ENCODE data around the gene ADARB2. TPM values are rescaled to one million over a fixed set of nuclear protein-coding genes. Genes with fewer than 3 reads are reported as not detected.

ADARB2 gene
- total RNA-seq, 1 donor from 2014 or later, result not detected

DNA sequence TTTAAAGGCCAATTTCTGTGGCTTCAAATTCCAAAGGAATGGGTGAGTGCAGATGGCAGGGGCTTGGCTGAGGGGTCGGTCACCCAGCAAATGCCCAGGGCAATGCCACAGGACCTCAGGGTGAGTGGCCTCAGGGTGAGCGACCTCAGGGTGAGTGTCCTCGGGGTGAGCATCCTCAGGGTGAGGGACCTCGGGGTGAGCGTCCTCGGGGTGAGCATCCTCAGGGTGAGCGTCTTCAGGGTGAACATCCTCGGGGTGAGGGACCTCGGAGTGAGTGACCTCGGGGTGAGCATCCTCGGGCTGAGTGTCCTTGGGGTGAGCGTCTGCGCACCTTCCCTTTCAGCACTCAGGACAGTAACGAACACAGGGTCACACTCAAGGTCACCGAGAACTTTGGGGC is 59.2 kb downstream of the ADARB2 start:
- H3K4me3 ChIP-seq, result no peak overlapping the region
- no peaks in the 10 kb centered on the region for H3K36me3 ChIP-seq
- no peaks in the 10 kb centered on the region for H3K27me3 ChIP-seq
- TF ChIP-seq, protein P1, sequence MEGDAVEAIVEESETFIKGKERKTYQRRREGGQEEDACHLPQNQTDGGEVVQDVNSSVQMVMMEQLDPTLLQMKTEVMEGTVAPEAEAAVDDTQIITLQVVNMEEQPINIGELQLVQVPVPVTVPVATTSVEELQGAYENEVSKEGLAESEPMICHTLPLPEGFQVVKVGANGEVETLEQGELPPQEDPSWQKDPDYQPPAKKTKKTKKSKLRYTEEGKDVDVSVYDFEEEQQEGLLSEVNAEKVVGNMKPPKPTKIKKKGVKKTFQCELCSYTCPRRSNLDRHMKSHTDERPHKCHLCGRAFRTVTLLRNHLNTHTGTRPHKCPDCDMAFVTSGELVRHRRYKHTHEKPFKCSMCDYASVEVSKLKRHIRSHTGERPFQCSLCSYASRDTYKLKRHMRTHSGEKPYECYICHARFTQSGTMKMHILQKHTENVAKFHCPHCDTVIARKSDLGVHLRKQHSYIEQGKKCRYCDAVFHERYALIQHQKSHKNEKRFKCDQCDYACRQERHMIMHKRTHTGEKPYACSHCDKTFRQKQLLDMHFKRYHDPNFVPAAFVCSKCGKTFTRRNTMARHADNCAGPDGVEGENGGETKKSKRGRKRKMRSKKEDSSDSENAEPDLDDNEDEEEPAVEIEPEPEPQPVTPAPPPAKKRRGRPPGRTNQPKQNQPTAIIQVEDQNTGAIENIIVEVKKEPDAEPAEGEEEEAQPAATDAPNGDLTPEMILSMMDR (IDR thresholded peaks at IDR 0.05), result no peak
- H3K4me1 ChIP-seq, result no peaks in the 10 kb centered on the region
- no peak for DNase-seq (ENCODE audit: low spot score in 2 of 2)
- no peak overlapping the region for H3K27ac ChIP-seq
- no peaks in the 10 kb centered on the region for H3K9me3 ChIP-seq
- intact Hi-C loops (cut with DNase I), result no loop called here

GRCh38 chr10:1677307-1677939 is 59.9 kb downstream of the ADARB2 start:
- intact Hi-C loops (cut with DNase I), result no loop called here
- TF ChIP-seq, protein P1 (IDR thresholded peaks at IDR 0.05), result no peak
- Histone ChIP-seq H3K4me1 (no peaks in the 10 kb centered on the region), H3K36me3 (no peaks in the 10 kb centered on the region), H3K27me3 (no peaks in the 10 kb centered on the region), H3K27ac (no peak overlapping the region), H3K9me3 (no peaks in the 10 kb centered on the region), H3K4me3 (no peak overlapping the region)
- no peak for DNase-seq (ENCODE audit: low spot score in 2 of 2)

DNA sequence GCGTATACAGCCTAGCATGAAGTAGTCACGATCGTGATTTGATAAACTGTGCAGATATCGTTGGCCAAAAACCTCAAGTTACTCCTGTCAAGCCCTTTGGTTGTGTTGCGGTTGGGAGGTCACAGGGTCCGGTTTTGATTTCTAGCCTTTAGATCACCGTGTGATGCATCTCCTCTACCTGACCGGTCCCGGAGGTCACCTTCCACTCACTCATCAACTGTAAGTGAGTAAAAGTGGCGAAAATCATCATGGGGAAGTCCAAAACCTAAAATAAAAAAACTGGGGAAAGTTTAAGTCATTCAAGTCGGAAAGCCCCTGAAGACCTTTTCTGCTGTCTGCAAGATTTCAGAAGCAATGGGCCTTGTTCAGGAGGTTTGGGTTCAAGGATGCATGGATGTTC is 62.8 kb downstream of the ADARB2 start:
- no peaks in the 10 kb centered on the region for H3K4me1 ChIP-seq
- TF ChIP-seq, protein P1 (IDR thresholded peaks at IDR 0.05), result no peak
- intact Hi-C loops (cut with DNase I), result no loop called here

DNA sequence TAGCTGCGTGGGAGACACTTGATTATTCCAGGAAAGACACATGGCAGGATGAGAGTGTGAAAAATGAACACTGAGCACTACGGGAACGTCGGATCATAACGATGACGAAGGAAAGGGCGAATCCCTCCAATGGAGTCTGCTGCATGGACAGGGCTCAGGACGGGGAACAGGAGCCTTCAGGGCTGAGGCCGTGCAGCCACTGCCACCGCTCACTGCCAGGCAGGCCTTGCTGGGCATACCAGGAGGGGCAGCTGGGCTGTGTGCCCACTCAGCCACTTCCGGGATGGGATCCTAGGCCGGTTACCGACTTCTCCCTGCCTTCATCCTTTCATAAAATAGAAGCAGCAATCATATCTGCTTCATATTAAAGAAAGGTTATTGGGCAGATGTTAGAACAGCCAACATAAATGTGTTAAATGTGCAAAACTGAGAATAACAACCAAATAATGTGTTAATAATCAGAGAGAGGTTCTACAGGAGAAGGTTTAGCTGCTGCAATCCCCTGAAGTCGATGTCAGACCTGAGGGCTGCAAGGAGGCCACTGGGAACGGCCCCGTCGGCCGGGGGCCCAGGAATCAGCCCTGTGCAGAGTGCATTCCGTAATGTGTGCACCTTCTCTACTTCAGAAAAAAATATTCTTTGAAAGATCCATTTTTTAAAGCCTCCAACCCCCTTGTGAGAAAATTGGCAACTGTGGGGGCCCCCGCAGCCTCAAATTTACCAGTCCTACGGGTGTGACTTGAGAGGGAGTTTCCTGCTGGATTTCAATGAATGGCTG is 63.6 kb downstream of the ADARB2 start:
- Histone ChIP-seq H3K9me3 (no peaks in the 10 kb centered on the region), H3K27ac (no peak overlapping the region), H3K4me1 (no peaks in the 10 kb centered on the region), H3K4me3 (no peak overlapping the region), H3K36me3 (no peaks in the 10 kb centered on the region), H3K27me3 (no peaks in the 10 kb centered on the region)
- no peak for DNase-seq (ENCODE audit: low spot score in 2 of 2)
- TF ChIP-seq, protein P1 (IDR thresholded peaks at IDR 0.05), result no peak
- intact Hi-C loops (cut with DNase I), result no loop called here

More for the DNA sequence above, 62.8 kb downstream of the ADARB2 start:
- H3K4me3 ChIP-seq, result no peak overlapping the region
- H3K27ac ChIP-seq, result no peak overlapping the region
- H3K27me3 ChIP-seq, result no peaks in the 10 kb centered on the region
- DNase-seq (ENCODE audit: low spot score in 2 of 2), result no peak
- H3K9me3 ChIP-seq, result no peaks in the 10 kb centered on the region
- H3K36me3 ChIP-seq, result no peaks in the 10 kb centered on the region

DNA sequence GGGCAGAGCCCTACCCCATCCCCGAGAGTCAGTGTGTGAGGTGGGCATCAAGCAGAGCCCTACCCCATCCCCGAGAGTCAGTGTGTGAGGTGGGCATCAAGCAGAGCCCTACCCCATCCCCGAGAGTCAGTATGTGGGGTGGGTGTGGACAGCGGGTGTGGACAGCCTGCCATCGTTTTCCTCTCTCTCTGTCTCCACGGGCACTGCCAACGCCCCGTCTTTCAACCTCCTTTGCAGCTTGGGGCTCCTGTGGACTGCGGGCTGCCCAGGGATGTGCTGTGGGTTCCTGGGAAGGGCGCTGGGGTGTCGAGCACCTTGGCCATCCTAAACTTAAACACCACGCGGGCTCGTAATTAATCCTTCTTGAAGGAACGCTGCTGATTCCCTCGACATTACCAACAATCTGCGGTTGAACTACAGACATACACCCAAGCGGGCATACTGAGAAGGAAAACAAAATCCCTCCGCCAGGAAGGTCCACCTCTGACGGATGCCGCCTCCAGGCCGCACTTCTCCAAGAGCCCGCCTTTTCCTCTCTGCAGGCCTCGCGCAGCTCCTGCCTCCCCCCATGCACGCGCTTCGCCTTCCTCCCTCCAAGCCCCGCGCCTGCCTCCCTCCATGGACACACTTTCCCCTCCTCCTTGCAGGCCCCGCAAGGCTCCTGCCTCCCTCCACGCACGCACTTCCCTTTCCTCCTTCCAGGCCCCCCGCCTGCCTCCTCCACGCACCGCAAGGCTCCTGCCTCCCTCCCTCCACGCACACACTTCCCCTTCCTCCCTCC is 65.1 kb downstream of the ADARB2 start:
- no peaks in the 10 kb centered on the region for H3K27me3 ChIP-seq
- H3K4me1 ChIP-seq, result no peaks in the 10 kb centered on the region
- TF ChIP-seq, protein P1 (IDR thresholded peaks at IDR 0.05), result no peak
- H3K4me3 ChIP-seq, result no peak overlapping the region
- intact Hi-C loops (cut with DNase I), result no loop called here
- no peak overlapping the region for H3K27ac ChIP-seq
- no peaks in the 10 kb centered on the region for H3K36me3 ChIP-seq
- no peak for DNase-seq (ENCODE audit: low spot score in 2 of 2)
- no peaks in the 10 kb centered on the region for H3K9me3 ChIP-seq

All from ascending aorta (tissue), 2 donors.